Measurements from ENCODE around the gene SNRPA1. TPM values are rescaled to one million over a fixed set of nuclear protein-coding genes. Genes with fewer than 3 reads are reported as not detected.

The SNRPA1 gene
- total and polyA plus RNA-seq, 3 donors from 2014 or later: 91.0 to 121 (median 91.1) TPM

DNA sequence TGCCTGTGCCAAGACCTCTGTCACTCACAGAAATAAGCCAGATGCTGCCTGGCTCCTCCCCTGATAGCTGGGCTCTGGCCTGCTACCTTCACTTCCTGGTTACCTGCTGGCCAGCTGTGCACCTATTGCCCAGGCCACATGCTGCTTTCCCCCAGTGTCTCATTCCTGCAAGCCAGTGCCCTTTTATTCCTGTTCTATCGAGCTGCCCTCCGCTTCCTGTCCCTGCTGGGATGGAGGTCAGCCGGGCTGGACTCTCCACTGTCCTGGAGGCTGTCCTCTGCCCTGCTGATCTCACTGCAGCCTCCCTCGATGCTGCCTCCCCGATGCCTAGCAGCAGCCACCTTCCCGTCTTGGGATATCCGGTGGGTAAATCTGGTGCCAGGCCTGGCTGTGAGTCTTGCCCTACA lies 37.0 kb upstream of the SNRPA1 start:
- DNase-seq: no peak
- intact Hi-C loops (cut with DNase I; ENCODE audit: low total_unique reads): no loop called here
- no peak overlapping the region for H3K27ac ChIP-seq
- 91 to 93% methylated on average over 7 of the region's 7 CpGs for WGBS, 2 donors
- no peaks in the 10 kb centered on the region for H3K36me3 ChIP-seq (ENCODE audit: low read depth, missing control alignments)
- peaks cover 9% of the 10 kb centered on the region for H3K4me1 ChIP-seq
- H3K27me3 ChIP-seq: no peaks in the 10 kb centered on the region
- no peak for TF ChIP-seq POLR2A (IDR thresholded peaks at IDR 0.05)
- TF ChIP-seq, protein P1, sequence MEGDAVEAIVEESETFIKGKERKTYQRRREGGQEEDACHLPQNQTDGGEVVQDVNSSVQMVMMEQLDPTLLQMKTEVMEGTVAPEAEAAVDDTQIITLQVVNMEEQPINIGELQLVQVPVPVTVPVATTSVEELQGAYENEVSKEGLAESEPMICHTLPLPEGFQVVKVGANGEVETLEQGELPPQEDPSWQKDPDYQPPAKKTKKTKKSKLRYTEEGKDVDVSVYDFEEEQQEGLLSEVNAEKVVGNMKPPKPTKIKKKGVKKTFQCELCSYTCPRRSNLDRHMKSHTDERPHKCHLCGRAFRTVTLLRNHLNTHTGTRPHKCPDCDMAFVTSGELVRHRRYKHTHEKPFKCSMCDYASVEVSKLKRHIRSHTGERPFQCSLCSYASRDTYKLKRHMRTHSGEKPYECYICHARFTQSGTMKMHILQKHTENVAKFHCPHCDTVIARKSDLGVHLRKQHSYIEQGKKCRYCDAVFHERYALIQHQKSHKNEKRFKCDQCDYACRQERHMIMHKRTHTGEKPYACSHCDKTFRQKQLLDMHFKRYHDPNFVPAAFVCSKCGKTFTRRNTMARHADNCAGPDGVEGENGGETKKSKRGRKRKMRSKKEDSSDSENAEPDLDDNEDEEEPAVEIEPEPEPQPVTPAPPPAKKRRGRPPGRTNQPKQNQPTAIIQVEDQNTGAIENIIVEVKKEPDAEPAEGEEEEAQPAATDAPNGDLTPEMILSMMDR (IDR thresholded peaks at IDR 0.05): no peak
- H3K4me3 ChIP-seq: no peak overlapping the region
- H3K9me3 ChIP-seq: no peaks in the 10 kb centered on the region

DNA sequence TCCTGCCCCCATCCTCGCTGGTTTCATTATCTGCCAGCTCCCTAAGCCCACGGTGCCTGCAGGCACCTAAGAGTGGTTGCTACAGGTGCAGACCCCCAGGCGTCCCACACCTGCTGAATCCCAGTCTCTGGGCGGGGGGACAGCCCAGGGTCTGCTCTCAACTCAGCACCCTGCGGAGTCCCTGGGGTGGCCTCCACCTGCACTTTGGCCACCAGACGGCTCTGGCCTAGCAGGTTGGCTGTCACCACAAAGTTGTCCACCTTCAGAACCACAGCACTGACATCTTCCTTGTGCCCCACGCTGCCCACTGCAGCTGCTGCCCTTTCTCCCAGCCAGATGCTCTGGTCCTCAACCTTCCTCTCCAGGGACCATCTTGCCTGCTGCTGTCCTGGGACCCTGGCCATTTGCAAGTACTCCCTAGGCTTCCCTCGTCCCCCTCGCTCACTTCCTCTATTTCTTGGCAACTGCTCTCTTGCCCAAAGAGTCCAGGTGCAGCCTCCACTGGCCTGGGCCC lies 34.9 kb upstream of the SNRPA1 start:
- no peak overlapping the region for H3K4me3 ChIP-seq
- WGBS, 2 donors: 85 to 88% methylated on average over 8 to 9 of the region's 9 CpGs
- intact Hi-C loops (cut with DNase I; ENCODE audit: low total_unique reads): no loop called here
- H3K9me3 ChIP-seq: no peaks in the 10 kb centered on the region
- H3K27me3 ChIP-seq: no peaks in the 10 kb centered on the region
- peaks cover 9% of the 10 kb centered on the region for H3K4me1 ChIP-seq
- TF ChIP-seq POLR2A (IDR thresholded peaks at IDR 0.05): no peak
- TF ChIP-seq, protein P1 (IDR thresholded peaks at IDR 0.05): no peak
- DNase-seq: no peak
- no peaks in the 10 kb centered on the region for H3K36me3 ChIP-seq (ENCODE audit: low read depth, missing control alignments)
- H3K27ac ChIP-seq: no peak overlapping the region

DNA sequence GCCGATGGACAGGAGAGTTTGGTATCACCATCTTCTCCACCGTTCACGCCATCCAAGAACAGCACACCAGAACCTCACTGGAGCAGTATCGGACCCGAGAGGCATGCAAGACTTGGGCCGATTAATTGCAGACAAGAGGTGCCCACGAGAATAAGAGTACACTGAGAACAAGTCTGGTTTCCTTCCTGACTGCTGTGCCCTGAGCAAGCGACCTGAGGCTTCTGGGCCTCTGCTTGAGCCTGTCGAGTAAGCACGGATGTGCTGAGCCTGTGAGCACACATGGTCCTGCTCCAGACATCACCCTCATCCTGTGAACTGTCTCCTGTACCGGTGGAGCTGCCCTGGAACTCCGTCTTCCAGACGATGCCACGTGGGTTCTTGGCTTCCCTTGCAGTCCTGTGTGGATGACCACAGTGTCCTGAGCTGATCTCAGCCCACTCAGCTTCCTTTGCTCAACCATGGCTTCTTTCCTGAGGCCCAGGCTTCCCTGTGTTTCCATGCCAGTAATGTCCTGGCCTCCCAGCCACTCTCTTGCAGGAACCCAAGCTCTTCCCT lies 34.3 kb upstream of the SNRPA1 start:
- no peaks in the 10 kb centered on the region for H3K27me3 ChIP-seq
- H3K4me3 ChIP-seq: no peak overlapping the region
- H3K36me3 ChIP-seq (ENCODE audit: low read depth, missing control alignments): no peaks in the 10 kb centered on the region
- peak; percentile 61 for DNase-seq
- intact Hi-C loops (cut with DNase I; ENCODE audit: low total_unique reads): no loop called here
- TF ChIP-seq, protein P1 (IDR thresholded peaks at IDR 0.05): no peak
- no peak for TF ChIP-seq POLR2A (IDR thresholded peaks at IDR 0.05)
- no peaks in the 10 kb centered on the region for H3K9me3 ChIP-seq
- 54 to 60% methylated on average over 12 to 14 of the region's 14 CpGs for WGBS, 2 donors
- peaks cover 9% of the 10 kb centered on the region for H3K4me1 ChIP-seq
- H3K27ac ChIP-seq: no peak overlapping the region

DNA sequence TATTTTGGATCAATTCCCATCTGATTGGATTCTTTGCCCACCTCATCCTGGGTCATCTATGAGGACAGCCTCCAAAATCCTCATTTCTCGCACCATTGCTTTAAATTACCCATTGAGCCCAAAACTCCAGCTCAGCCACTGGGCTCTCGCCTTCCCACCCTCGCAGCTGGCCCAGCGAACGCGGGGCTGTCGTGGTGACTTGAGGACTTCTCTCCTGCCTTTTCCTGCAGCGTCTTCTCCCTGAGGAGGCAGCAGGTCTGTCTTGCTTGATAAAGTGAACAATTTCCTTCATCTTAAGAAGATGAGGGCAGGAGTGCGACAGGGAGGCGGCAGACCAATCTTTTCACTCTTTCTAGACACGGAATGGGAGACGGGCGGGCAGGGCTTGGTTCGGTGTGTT lies 33.0 kb upstream of the SNRPA1 start:
- H3K27me3 ChIP-seq: no peaks in the 10 kb centered on the region
- WGBS, 2 donors: 87 to 92% methylated on average over 14 of the region's 14 CpGs
- H3K4me3 ChIP-seq: no peak overlapping the region
- no peaks in the 10 kb centered on the region for H3K9me3 ChIP-seq
- intact Hi-C loops (cut with DNase I; ENCODE audit: low total_unique reads): no loop called here
- no peak overlapping the region for H3K27ac ChIP-seq
- DNase-seq: no peak
- peaks cover 9% of the 10 kb centered on the region for H3K4me1 ChIP-seq
- H3K36me3 ChIP-seq (ENCODE audit: low read depth, missing control alignments): no peaks in the 10 kb centered on the region
- TF ChIP-seq, protein P1 (IDR thresholded peaks at IDR 0.05): no peak
- no peak for TF ChIP-seq POLR2A (IDR thresholded peaks at IDR 0.05)

DNA sequence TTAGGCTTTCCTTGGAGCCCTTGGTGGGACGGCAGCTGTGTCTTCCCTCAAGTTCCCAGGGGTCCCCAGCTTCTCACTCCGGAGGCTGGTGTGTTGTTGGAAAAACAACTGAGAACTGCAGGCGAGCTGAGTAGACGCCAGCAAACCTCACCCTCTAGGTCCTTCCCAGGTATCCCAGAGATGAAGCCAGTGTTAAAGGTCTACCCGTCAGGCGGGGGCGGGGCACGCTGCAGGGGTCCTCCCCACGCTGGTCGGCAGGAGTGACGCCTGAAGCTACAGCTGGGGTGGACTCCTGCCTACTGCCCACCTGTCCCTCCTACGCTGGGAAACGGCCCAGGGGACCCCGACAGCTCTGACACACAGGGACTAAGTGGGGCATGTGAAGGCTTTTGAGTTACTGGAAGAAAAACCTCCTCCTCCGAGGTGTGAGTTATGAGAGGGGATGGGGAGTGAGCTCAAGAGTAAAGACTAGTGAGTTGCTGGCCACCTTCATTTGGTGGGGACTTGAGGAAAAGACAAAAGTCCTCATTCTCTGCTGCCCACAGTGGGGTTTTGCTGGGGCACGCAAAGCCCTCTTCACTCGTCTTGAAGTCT lies 32.2 kb upstream of the SNRPA1 start:
- 82 to 85% methylated on average over 13 to 16 of the region's 17 CpGs for WGBS, 2 donors
- TF ChIP-seq POLR2A (IDR thresholded peaks at IDR 0.05): no peak
- TF ChIP-seq, protein P1 (IDR thresholded peaks at IDR 0.05): no peak
- H3K27me3 ChIP-seq: no peaks in the 10 kb centered on the region
- DNase-seq: no peak
- no peaks in the 10 kb centered on the region for H3K9me3 ChIP-seq
- no peak overlapping the region for H3K4me3 ChIP-seq
- peaks cover 9% of the 10 kb centered on the region for H3K4me1 ChIP-seq
- intact Hi-C loops (cut with DNase I; ENCODE audit: low total_unique reads): no loop called here
- no peaks in the 10 kb centered on the region for H3K36me3 ChIP-seq (ENCODE audit: low read depth, missing control alignments)
- H3K27ac ChIP-seq: no peak overlapping the region

Data from testis (tissue), 3 donors.